ENCODE results near the gene VIT.

The VIT gene

GRCh38 chr2:36780231-36780839 is 83.8 kb downstream of the VIT start:
- TF ChIP-seq CTCF (IDR thresholded peaks at IDR 0.05; ENCODE audit: low read depth, low read length, missing control alignments), result peak; percentile 72
- peak; percentile 33 for DNase-seq (ENCODE audit: low read depth)
- in situ Hi-C loops (cut with HindIII; ENCODE audit: low sequenced_read_pairs), result no loop called here
- no peak overlapping the region for H3K4me3 ChIP-seq (ENCODE audit: low read depth, low read length)

GRCh38 chr2:36781907-36782720 is 85.6 kb downstream of the VIT start:
- no peak overlapping the region for H3K4me3 ChIP-seq (ENCODE audit: low read depth, low read length)
- no peak for TF ChIP-seq CTCF (IDR thresholded peaks at IDR 0.05; ENCODE audit: low read depth, low read length, missing control alignments)
- no peak for DNase-seq (ENCODE audit: low read depth)
- in situ Hi-C loops (cut with HindIII; ENCODE audit: low sequenced_read_pairs), result no loop called here

- H3K4me3 ChIP-seq (ENCODE audit: low read depth, low read length), result no peak overlapping the region
- no peak for DNase-seq (ENCODE audit: low read depth)
- no peak for TF ChIP-seq CTCF (IDR thresholded peaks at IDR 0.05; ENCODE audit: low read depth, low read length, missing control alignments)
- in situ Hi-C loops (cut with HindIII; ENCODE audit: low sequenced_read_pairs), result no loop called here
Observed at GRCh38 chr2:36783246-36783645, 86.7 kb downstream of the VIT start.

- TF ChIP-seq CTCF (IDR thresholded peaks at IDR 0.05; ENCODE audit: low read depth, low read length, missing control alignments), result peak; percentile 99
- in situ Hi-C loops (cut with HindIII; ENCODE audit: low sequenced_read_pairs), result no loop called here
- H3K4me3 ChIP-seq (ENCODE audit: low read depth, low read length), result no peak overlapping the region
- peak; percentile 42 for DNase-seq (ENCODE audit: low read depth)
Observed at GRCh38 chr2:36785179-36785795, 88.8 kb downstream of the VIT start.

- no peak for TF ChIP-seq CTCF (IDR thresholded peaks at IDR 0.05; ENCODE audit: low read depth, low read length, missing control alignments)
- DNase-seq (ENCODE audit: low read depth), result no peak
- H3K4me3 ChIP-seq (ENCODE audit: low read depth, low read length), result no peak overlapping the region
- in situ Hi-C loops (cut with HindIII; ENCODE audit: low sequenced_read_pairs), result no loop called here
Observed at GRCh38 chr2:36789181-36789804, 92.8 kb downstream of the VIT start.

- H3K4me3 ChIP-seq (ENCODE audit: low read depth, low read length), result no peak overlapping the region
- no peak for TF ChIP-seq CTCF (IDR thresholded peaks at IDR 0.05; ENCODE audit: low read depth, low read length, missing control alignments)
- DNase-seq (ENCODE audit: low read depth), result no peak
- in situ Hi-C loops (cut with HindIII; ENCODE audit: low sequenced_read_pairs), result no loop called here
Observed at GRCh38 chr2:36792951-36793350, 96.4 kb downstream of the VIT start.

Measured in astrocyte of the cerebellum (primary cell).